HG02852 (cell line): ENCODE data around the gene SDF2L1.
"Not testable (repeated sequence)": the region's sequence is repeated elsewhere in the genome, so short reads cannot be mapped to it uniquely, and the experiment has no call there.

Source experiments
- ATAC-seq: cut with Tn5 transposase; IDR thresholded peaks from one replicate; pipeline ENCODE4 v1.9.1; 2021; ENCODE audit warnings: mild to moderate bottlenecking, moderate library complexity; ENCODE audit not compliant: unreplicated experiment

Gene SDF2L1

GRCh38 chr22:21635771-21636510 lies 6.2 kb upstream of the SDF2L1 start:
- no peak for ATAC-seq

GRCh38 chr22:21636629-21637218 lies 5.4 kb upstream of the SDF2L1 start:
- ATAC-seq, result no peak

GRCh38 chr22:21637450-21637849 lies 4.7 kb upstream of the SDF2L1 start:
- ATAC-seq, result not testable (repeated sequence)

GRCh38 chr22:21639359-21639758 lies 2.7 kb upstream of the SDF2L1 start:
- no peak for ATAC-seq

GRCh38 chr22:21640810-21641209 lies 1.3 kb upstream of the SDF2L1 start:
- no peak for ATAC-seq

- no peak for ATAC-seq
Observed at GRCh38 chr22:21641417-21641788, 699 bp upstream of the SDF2L1 start.

GRCh38 chr22:21642584-21643448 lies 714 bp downstream of the SDF2L1 start:
- no peak for ATAC-seq

GRCh38 chr22:21643533-21644357 lies 1.6 kb downstream of the SDF2L1 start:
- ATAC-seq, result no peak

- ATAC-seq, result not testable (repeated sequence)
Observed at GRCh38 chr22:21645513-21645912, 3.4 kb downstream of the SDF2L1 start.

GRCh38 chr22:21646608-21647590 lies 4.8 kb downstream of the SDF2L1 start:
- ATAC-seq, result no peak

GRCh38 chr22:21650280-21650679 lies 8.2 kb downstream of the SDF2L1 start:
- ATAC-seq, result no peak

GRCh38 chr22:21650823-21651520 lies 8.9 kb downstream of the SDF2L1 start:
- ATAC-seq, result no peak

GRCh38 chr22:21651521-21652009 lies 9.5 kb downstream of the SDF2L1 start:
- ATAC-seq, result peak; percentile 14

GRCh38 chr22:21652010-21652546 lies 10.0 kb downstream of the SDF2L1 start:
- peak; percentile 92 for ATAC-seq

- peak; percentile 4 for ATAC-seq
Observed at GRCh38 chr22:21652547-21653545, 10.7 kb downstream of the SDF2L1 start.

GRCh38 chr22:21657020-21657359 lies 14.9 kb downstream of the SDF2L1 start:
- no peak for ATAC-seq

GRCh38 chr22:21657360-21658032 lies 15.4 kb downstream of the SDF2L1 start:
- ATAC-seq, result peak; percentile 78
